Activated CD4-positive, CD25-positive, alpha-beta regulatory T cell treated with anti-CD3 and anti-CD28 coated beads, Interleukin-2, amount 50 U/mL, for 16 hours (primary cell): Measurements from ENCODE around the gene PPIP5K1.

Experiments used
- DNase-seq: peaks from one replicate; pipeline ENCODE4 v3.0.0-alpha.2; 2020; ENCODE audit warnings: low read depth, low spot score

The PPIP5K1 gene

GRCh38 chr15:43492266-43492665 lies 97.7 kb downstream of the PPIP5K1 start:
- no peak for DNase-seq

- DNase-seq = no peak
Observed at GRCh38 chr15:43489191-43489590, 100.8 kb downstream of the PPIP5K1 start.

GRCh38 chr15:43488790-43489189 lies 101.2 kb downstream of the PPIP5K1 start:
- DNase-seq = no peak

GRCh38 chr15:43487271-43487895 lies 102.6 kb downstream of the PPIP5K1 start:
- no peak for DNase-seq

- DNase-seq = no peak
Observed at GRCh38 chr15:43484455-43484854, 105.6 kb downstream of the PPIP5K1 start.
